Panc1 (cell line): ENCODE data around the gene IER5L. TPM values are rescaled to one million over a fixed set of nuclear protein-coding genes. Genes with fewer than 3 reads are reported as not detected.

Experiments
- ATAC-seq: fragments of 200-7000 bp; cut with Tn5 transposase; 2 replicates; pipeline ENCODE4 v1.9.1; 2020; ENCODE audit warnings: mild to moderate bottlenecking, moderate library complexity
- BruUV-seq: library from RNA; stranded (reverse); fragments of 400-500 nt; replicated peaks from 2 replicates; lab custom pipeline; 2021; lab: Mats Ljungman, UMichigan
- CTCF ChIA-PET: fragments of 300-600 bp; sonication (Branson Sonifier 250); formaldehyde crosslinking; loops from one replicate; lab custom pipeline; 2022; ENCODE audit warnings: antibody characterized with exemption; lab: Charles Lee
- POLR2A ChIA-PET: fragments of 300-600 bp; sonication (Branson Sonifier 250); formaldehyde crosslinking; loops from one replicate; lab custom pipeline; 2022; ENCODE audit warnings: antibody characterized with exemption; lab: Charles Lee
- DNase-seq: peaks from one replicate; pipeline ENCODE4 v3.0.0-alpha.2; 2010; ENCODE audit warnings: low read depth, low spot score
- H3K27ac ChIP-seq: 2 replicates; pipeline ENCODE4 v1.5.1; 2011; ENCODE audit warnings: mild to moderate bottlenecking, low read length, inconsistent platforms
- H3K27me3 ChIP-seq: fragments of 200-500 bp; sonication (Bioruptor generic); 2 replicates; pipeline ENCODE4 v1.6.0; 2014; ENCODE audit warnings: low read length, inconsistent platforms; ENCODE audit not compliant: control insufficient read depth, insufficient read depth
- H3K36me3 ChIP-seq: fragments of 200-500 bp; sonication (Bioruptor generic); 2 replicates; pipeline ENCODE4 v1.5.1; 2014; ENCODE audit warnings: inconsistent platforms, mild to moderate bottlenecking, low read length, moderate library complexity; ENCODE audit not compliant: control insufficient read depth, insufficient read depth
- H3K4me1 ChIP-seq: 2 replicates; pipeline ENCODE4 v1.5.1; 2011; ENCODE audit warnings: inconsistent platforms, mild to moderate bottlenecking, low read length, moderate library complexity; ENCODE audit not compliant: control insufficient read depth, insufficient read depth
- H3K4me3 ChIP-seq, 2 experiments: 2 replicates each; pipeline ENCODE4 v1.5.1; 2011 to 2012; ENCODE audit warnings: low read depth in 2 of 2, low read length in 2 of 2, mild to moderate bottlenecking in 2 of 2, inconsistent platforms in 1 of 2, moderate library complexity in 1 of 2
- H3K9me3 ChIP-seq: fragments of 200-500 bp; sonication (Bioruptor generic); 2 replicates; pipeline ENCODE4 v1.5.1; 2014; ENCODE audit warnings: low read depth, mild to moderate bottlenecking, inconsistent platforms, low read length, moderate library complexity; ENCODE audit not compliant: control insufficient read depth, insufficient read depth
- SIN3A ChIP-seq: IDR thresholded peaks from 2 replicates; pipeline ENCODE4 v1.6.1; 2012; ENCODE audit warnings: low read depth, mild to moderate bottlenecking, low read length, moderate library complexity, borderline replicate concordance; ENCODE audit not compliant: insufficient read depth
- TCF7L2 ChIP-seq: IDR thresholded peaks from 2 replicates; pipeline ENCODE4 v1.6.1; 2011; ENCODE audit warnings: mild to moderate bottlenecking, low read depth, low read length, inconsistent platforms
- in situ Hi-C: cut with HindIII; loops from 2 replicates; pipeline ENCODE4 v1.10.0; 2016; ENCODE audit warnings: low sequenced_read_pairs, low pct_unique_long_range_greater_than_20kb
- intact Hi-C: fragments of 100-400 bp; cut with micrococcal nuclease; formaldehyde crosslinking; loops from one replicate; pipeline ENCODE4 v1.10.0; 2022; ENCODE audit not compliant: unreplicated experiment
- total RNA-seq: library from RNA; stranded (reverse); gene quantifications from one replicate; pipeline ENCODE4 v1.2.1, GENCODE V29; 2021; ENCODE audit not compliant: unreplicated experiment
- TF ChIP-seq, protein P1 (sequence below), 2 experiments: IDR thresholded peaks; 2 replicates each; pipeline ENCODE4 v1.6.1; 2011 to 2012; ENCODE audit warnings: low read depth in 2 of 2, control low read depth in 1 of 2, low read length in 1 of 2, mild to moderate bottlenecking in 1 of 2, moderate library complexity in 1 of 2; ENCODE audit not compliant: insufficient read depth in 1 of 2
- TF ChIP-seq, protein P2 (sequence below): fragments of 450-650 bp; IDR thresholded peaks from 2 replicates; pipeline ENCODE4 v1.5.1; 2017; ENCODE audit warnings: mild to moderate bottlenecking

Gene IER5L
- total RNA-seq, 1 experiment from 2014 or later, result 44.6 TPM

DNA sequence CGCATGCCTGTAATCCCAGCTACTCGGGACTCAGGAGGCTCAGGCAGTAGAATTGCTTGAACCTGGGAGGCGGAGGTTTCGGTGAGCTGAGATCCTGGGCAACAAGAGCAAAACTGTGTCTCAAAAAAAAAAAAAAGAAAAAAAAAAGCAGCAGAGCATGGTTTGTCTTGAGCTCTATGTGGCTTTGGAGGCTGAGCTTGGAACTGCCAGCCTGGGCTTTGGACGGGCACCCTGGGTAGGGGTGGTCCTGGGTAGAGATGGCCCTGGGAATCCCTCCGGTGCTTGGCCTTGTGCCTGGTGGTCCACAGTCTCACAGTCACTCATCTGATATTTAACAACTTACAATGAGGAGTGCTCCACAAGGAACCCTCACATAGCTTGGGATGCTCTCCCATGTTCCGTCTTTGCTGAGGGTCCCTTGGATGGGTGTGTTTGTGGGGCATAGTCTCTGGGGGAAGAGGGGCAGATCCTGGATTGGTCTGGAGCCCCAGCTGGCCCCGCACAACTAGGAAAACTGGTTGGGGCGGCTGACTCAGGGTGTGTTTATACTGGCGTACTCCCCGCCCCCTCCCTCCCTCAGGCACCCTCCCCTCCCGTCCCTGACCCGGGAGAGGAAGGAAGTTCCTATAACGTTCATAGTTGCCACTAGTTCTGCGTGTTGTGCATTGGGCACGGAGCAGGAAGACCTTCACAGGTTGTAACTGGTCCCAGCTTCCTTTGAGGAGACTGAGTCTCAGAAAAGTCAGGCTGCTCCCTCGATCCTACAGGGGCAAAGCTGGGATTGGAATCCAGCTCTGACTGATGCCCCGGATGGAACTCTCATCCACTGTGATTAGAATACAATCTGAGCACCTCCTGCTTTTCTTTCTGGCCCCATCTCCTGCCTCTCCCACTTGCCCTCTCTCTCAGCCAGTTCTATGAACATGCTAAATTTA lies 11.2 kb downstream of the IER5L start:
- Histone ChIP-seq H3K4me1 (peaks cover 14% of the 10 kb centered on the region), H3K36me3 (no peaks in the 10 kb centered on the region), H3K4me3 (0 out of 4 replicates have a peak overlapping the region, but pooled peaks of 1 of the 2 experiments have one; percentile 26), H3K27me3 (no peaks in the 10 kb centered on the region), H3K9me3 (no peaks in the 10 kb centered on the region), H3K27ac (peak overlapping the region; percentile 68; the same call in 1 of the 2 replicates)
- POLR2A ChIA-PET, result interaction anchor here (0.6 kb wide), 2 partner anchors 208 to 569 kb away, joined by 3 to 13 read pairs; no protein-coding TSS in a partner anchor
- CTCF ChIA-PET, result interaction anchor here (0.5 to 0.6 kb wide), 2 partner anchors 28 to 457 kb away, joined by 3 to 13 read pairs; no protein-coding TSS in a partner anchor
- no TSS peak for BruUV-seq
- in situ Hi-C loops, result no loop called here
- ATAC-seq (peak; percentile 68), DNase-seq (no peak)
- no peak for TF ChIP-seq SIN3A
- no peak for TF ChIP-seq TCF7L2
- intact Hi-C loops, result no loop called here

DNA sequence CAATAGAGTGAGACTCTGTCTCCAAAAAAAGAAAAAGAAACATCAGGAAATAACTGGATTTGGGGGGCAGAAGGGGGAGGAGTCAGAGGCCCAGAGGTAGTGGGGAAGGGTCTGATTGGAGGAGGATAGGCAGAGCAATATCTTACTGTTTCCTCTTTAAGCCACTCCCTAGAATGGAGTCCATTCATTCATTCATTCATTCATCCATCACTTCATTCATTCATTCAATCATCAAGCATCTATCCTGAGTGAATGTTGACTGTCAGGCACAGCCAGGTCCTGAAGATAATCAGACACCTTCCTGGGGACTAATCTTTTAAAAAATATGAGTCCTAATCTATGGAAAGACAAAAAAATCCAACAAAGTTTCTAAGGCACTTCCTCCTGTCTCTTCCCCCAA lies 12.9 kb downstream of the IER5L start:
- no peak for ATAC-seq
- intact Hi-C loops (no loop called here), in situ Hi-C loops (no loop called here)
- Histone ChIP-seq H3K27me3 (no peaks in the 10 kb centered on the region), H3K4me3 (no peak overlapping the region), H3K9me3 (no peaks in the 10 kb centered on the region), H3K27ac (no peak overlapping the region), H3K36me3 (no peaks in the 10 kb centered on the region), H3K4me1 (peaks cover 10% of the 10 kb centered on the region)
- ChIA-PET CTCF (interaction anchor here (0.7 to 0.9 kb wide), 2 partner anchors 23 to 200 kb away, joined by 4 to 8 read pairs; no protein-coding TSS in a partner anchor), POLR2A (interaction anchor here (0.7 kb wide), 1 partner anchor 76 kb away, joined by 4 read pairs; no protein-coding TSS in a partner anchor)
- BruUV-seq, result no TSS peak
- DNase-seq, result no peak
- no peak for TF ChIP-seq SIN3A
- TF ChIP-seq, protein P1, sequence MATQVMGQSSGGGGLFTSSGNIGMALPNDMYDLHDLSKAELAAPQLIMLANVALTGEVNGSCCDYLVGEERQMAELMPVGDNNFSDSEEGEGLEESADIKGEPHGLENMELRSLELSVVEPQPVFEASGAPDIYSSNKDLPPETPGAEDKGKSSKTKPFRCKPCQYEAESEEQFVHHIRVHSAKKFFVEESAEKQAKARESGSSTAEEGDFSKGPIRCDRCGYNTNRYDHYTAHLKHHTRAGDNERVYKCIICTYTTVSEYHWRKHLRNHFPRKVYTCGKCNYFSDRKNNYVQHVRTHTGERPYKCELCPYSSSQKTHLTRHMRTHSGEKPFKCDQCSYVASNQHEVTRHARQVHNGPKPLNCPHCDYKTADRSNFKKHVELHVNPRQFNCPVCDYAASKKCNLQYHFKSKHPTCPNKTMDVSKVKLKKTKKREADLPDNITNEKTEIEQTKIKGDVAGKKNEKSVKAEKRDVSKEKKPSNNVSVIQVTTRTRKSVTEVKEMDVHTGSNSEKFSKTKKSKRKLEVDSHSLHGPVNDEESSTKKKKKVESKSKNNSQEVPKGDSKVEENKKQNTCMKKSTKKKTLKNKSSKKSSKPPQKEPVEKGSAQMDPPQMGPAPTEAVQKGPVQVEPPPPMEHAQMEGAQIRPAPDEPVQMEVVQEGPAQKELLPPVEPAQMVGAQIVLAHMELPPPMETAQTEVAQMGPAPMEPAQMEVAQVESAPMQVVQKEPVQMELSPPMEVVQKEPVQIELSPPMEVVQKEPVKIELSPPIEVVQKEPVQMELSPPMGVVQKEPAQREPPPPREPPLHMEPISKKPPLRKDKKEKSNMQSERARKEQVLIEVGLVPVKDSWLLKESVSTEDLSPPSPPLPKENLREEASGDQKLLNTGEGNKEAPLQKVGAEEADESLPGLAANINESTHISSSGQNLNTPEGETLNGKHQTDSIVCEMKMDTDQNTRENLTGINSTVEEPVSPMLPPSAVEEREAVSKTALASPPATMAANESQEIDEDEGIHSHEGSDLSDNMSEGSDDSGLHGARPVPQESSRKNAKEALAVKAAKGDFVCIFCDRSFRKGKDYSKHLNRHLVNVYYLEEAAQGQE (IDR thresholded peaks at IDR 0.05; ENCODE audit: insufficient read depth in 1 of 2, low read depth in 2 of 2, low read length in 1 of 2), result no peak

DNA sequence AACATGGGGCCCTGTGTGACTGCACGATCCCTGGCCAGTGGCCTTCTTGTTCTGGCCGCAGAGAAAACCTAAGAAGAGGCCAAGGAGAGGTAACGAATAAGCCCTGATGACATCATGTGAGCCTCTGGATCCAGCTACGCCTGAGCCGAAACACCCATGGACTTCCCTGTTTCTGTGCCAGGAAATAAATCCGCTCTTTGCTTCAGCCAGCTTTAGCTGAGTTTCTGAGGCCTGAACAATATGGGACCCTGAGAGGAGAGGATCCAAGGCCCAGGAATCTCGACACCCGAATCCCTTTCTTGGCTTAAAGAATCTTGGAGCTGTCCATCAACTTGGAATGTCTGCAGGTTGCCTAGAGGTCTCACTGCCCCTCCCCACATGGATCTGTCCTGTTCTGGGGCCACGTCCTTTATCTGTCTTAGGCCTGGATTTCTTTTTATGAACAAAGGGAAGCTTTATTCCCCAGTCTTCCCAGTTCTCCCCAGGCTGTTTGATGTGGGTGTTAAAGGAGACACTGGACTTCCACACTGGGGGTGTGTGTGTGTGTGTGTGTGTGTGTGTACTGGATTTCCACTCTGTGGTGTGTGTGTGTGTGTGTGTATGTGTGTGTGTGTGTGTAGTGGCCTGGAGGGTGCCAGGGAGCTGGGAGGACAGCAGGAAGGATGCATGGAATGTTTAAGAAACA lies 13.7 kb downstream of the IER5L start:
- in situ Hi-C loops, result no loop called here
- Histone ChIP-seq H3K36me3 (no peaks in the 10 kb centered on the region), H3K9me3 (no peaks in the 10 kb centered on the region), H3K4me3 (no peak overlapping the region), H3K27me3 (no peaks in the 10 kb centered on the region), H3K27ac (no peak overlapping the region), H3K4me1 (peaks cover 8% of the 10 kb centered on the region)
- no TSS peak for BruUV-seq
- TF ChIP-seq, protein P2, sequence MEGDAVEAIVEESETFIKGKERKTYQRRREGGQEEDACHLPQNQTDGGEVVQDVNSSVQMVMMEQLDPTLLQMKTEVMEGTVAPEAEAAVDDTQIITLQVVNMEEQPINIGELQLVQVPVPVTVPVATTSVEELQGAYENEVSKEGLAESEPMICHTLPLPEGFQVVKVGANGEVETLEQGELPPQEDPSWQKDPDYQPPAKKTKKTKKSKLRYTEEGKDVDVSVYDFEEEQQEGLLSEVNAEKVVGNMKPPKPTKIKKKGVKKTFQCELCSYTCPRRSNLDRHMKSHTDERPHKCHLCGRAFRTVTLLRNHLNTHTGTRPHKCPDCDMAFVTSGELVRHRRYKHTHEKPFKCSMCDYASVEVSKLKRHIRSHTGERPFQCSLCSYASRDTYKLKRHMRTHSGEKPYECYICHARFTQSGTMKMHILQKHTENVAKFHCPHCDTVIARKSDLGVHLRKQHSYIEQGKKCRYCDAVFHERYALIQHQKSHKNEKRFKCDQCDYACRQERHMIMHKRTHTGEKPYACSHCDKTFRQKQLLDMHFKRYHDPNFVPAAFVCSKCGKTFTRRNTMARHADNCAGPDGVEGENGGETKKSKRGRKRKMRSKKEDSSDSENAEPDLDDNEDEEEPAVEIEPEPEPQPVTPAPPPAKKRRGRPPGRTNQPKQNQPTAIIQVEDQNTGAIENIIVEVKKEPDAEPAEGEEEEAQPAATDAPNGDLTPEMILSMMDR, result no peak
- no peak for TF ChIP-seq SIN3A
- TF ChIP-seq, protein P1 (IDR thresholded peaks at IDR 0.05; ENCODE audit: insufficient read depth in 1 of 2, low read depth in 2 of 2, low read length in 1 of 2), result no peak
- ATAC-seq (no peak), DNase-seq (no peak)
- intact Hi-C loops, result no loop called here
- ChIA-PET CTCF (interaction anchor here (0.6 to 0.9 kb wide), 3 partner anchors 23 to 461 kb away, joined by 3 to 8 read pairs (median 4); no protein-coding TSS in a partner anchor), POLR2A (interaction anchor here (0.7 kb wide), 1 partner anchor 77 kb away, joined by 4 read pairs; no protein-coding TSS in a partner anchor)
